Mesenchymal stem cell (in vitro differentiated cells and primary cell): Measurements from ENCODE around the gene CNTRL.

ENCODE experiments used
- DNase-seq: peaks from one replicate; pipeline ENCODE4 v3.0.0-alpha.2; 2013
- H2AFZ ChIP-seq: one replicate; pipeline ENCODE4 v1.6.1; 2013; ENCODE audit warnings: low read depth, mild to moderate bottlenecking, control low read depth, inconsistent platforms, low read length, moderate library complexity
- H2AK5ac ChIP-seq: 2 replicates; pipeline ENCODE4 v1.6.1; 2013; ENCODE audit warnings: low read length, moderate library complexity, mild to moderate bottlenecking, inconsistent platforms; ENCODE audit not compliant: severe bottlenecking
- H2BK120ac ChIP-seq: one replicate; pipeline ENCODE4 v1.6.1; 2013; ENCODE audit warnings: low read depth, mild to moderate bottlenecking, inconsistent platforms, low read length, moderate library complexity
- H2BK12ac ChIP-seq, 2 experiments: one replicate each; pipeline ENCODE4 v1.6.1; 2013; ENCODE audit warnings: inconsistent platforms in 2 of 2, low read length in 2 of 2, mild to moderate bottlenecking in 2 of 2, moderate library complexity in 2 of 2, control low read depth in 1 of 2
- H2BK15ac ChIP-seq: one replicate; pipeline ENCODE4 v1.6.1; 2013; ENCODE audit warnings: mild to moderate bottlenecking, low read depth, inconsistent platforms; ENCODE audit not compliant: poor library complexity, severe bottlenecking
- H2BK5ac ChIP-seq: 2 replicates; pipeline ENCODE4 v1.6.1; 2013; ENCODE audit warnings: low read depth, mild to moderate bottlenecking, low read length, control low read depth, inconsistent platforms; ENCODE audit not compliant: poor library complexity, severe bottlenecking
- H3K14ac ChIP-seq, 2 experiments: one replicate each; pipeline ENCODE4 v1.6.1; 2013; ENCODE audit warnings: inconsistent platforms in 2 of 2, low read length in 2 of 2, control low read depth in 1 of 2, mild to moderate bottlenecking in 1 of 2, moderate library complexity in 1 of 2
- H3K18ac ChIP-seq, 2 experiments: one replicate each; pipeline ENCODE4 v1.6.1; 2013; ENCODE audit warnings: inconsistent platforms in 2 of 2, low read length in 2 of 2, control low read depth in 1 of 2, low read depth in 1 of 2, mild to moderate bottlenecking in 1 of 2
- H3K23ac ChIP-seq, 2 experiments: one replicate each; pipeline ENCODE4 v1.6.1; 2013; ENCODE audit warnings: inconsistent platforms in 2 of 2, low read length in 2 of 2, mild to moderate bottlenecking in 2 of 2, moderate library complexity in 2 of 2, control low read depth in 1 of 2
- H3K27ac ChIP-seq: 2 replicates; pipeline ENCODE4 v1.5.1; 2013; ENCODE audit warnings: mild to moderate bottlenecking, moderate library complexity, low read length, control low read depth, inconsistent platforms; ENCODE audit not compliant: poor library complexity, severe bottlenecking
- H3K27me3 ChIP-seq, 2 experiments: 2 replicates each; pipeline versions ENCODE4 v1.6.1 to v1.7.0; 2013; ENCODE audit warnings: low read length in 2 of 2, mild to moderate bottlenecking in 2 of 2, moderate library complexity in 2 of 2, control low read depth in 1 of 2, inconsistent platforms in 1 of 2; ENCODE audit not compliant: control insufficient read depth in 1 of 2, insufficient read depth in 1 of 2
- H3K36me3 ChIP-seq, 2 experiments: 2 replicates each; pipeline versions ENCODE4 v1.6.1 to v1.7.0; 2013; ENCODE audit warnings: low read length in 2 of 2, control low read depth in 1 of 2, inconsistent platforms in 1 of 2, low read depth in 1 of 2, mild to moderate bottlenecking in 1 of 2; ENCODE audit not compliant: insufficient read depth in 2 of 2, control insufficient read depth in 1 of 2
- H3K4ac ChIP-seq, 2 experiments: one replicate each; pipeline ENCODE4 v1.6.1; 2013; ENCODE audit warnings: inconsistent platforms in 2 of 2, low read length in 2 of 2, mild to moderate bottlenecking in 2 of 2, moderate library complexity in 2 of 2, control low read depth in 1 of 2, low read depth in 1 of 2
- H3K4me1 ChIP-seq: 2 replicates; pipeline ENCODE4 v1.6.1; 2013; ENCODE audit warnings: low read depth, low read length, control low read depth; ENCODE audit not compliant: control insufficient read depth, insufficient read depth
- H3K4me2 ChIP-seq: 2 replicates; pipeline ENCODE4 v1.6.1; 2013; ENCODE audit warnings: low read length, mild to moderate bottlenecking, inconsistent platforms; ENCODE audit not compliant: poor library complexity, severe bottlenecking
- H3K4me3 ChIP-seq, 2 experiments: 2 replicates each; pipeline versions ENCODE4 v1.5.1 to v1.7.0; 2013; ENCODE audit warnings: low read length in 2 of 2, mild to moderate bottlenecking in 2 of 2, control low read depth in 1 of 2, low read depth in 1 of 2; ENCODE audit not compliant: insufficient read depth in 1 of 2
- H3K79me1 ChIP-seq: replicated peaks from 2 replicates; pipeline ENCODE4 v1.6.1; 2013; ENCODE audit warnings: mild to moderate bottlenecking, control low read depth, low read length, inconsistent platforms; ENCODE audit not compliant: poor library complexity, severe bottlenecking
- H3K9ac ChIP-seq: 2 replicates; pipeline ENCODE4 v1.7.0; 2013; ENCODE audit warnings: mild to moderate bottlenecking, low read length, moderate library complexity
- H3K9me3 ChIP-seq: 2 replicates; pipeline ENCODE4 v1.7.0; 2013; ENCODE audit warnings: mild to moderate bottlenecking, low read length; ENCODE audit not compliant: control insufficient read depth
- H4K8ac ChIP-seq: one replicate; pipeline ENCODE4 v1.6.1; 2013; ENCODE audit warnings: inconsistent platforms, mild to moderate bottlenecking, low read length, moderate library complexity
- H4K91ac ChIP-seq: one replicate; pipeline ENCODE4 v1.6.1; 2013; ENCODE audit warnings: mild to moderate bottlenecking, low read length, inconsistent platforms
- WGBS: methylation state at CpG from one replicate; pipeline ENCODE4 v1.1.7; 2013; ENCODE audit warnings: mixed read lengths; 5-methylcytosine and 5-hydroxymethylcytosine counted together

CNTRL gene

DNA sequence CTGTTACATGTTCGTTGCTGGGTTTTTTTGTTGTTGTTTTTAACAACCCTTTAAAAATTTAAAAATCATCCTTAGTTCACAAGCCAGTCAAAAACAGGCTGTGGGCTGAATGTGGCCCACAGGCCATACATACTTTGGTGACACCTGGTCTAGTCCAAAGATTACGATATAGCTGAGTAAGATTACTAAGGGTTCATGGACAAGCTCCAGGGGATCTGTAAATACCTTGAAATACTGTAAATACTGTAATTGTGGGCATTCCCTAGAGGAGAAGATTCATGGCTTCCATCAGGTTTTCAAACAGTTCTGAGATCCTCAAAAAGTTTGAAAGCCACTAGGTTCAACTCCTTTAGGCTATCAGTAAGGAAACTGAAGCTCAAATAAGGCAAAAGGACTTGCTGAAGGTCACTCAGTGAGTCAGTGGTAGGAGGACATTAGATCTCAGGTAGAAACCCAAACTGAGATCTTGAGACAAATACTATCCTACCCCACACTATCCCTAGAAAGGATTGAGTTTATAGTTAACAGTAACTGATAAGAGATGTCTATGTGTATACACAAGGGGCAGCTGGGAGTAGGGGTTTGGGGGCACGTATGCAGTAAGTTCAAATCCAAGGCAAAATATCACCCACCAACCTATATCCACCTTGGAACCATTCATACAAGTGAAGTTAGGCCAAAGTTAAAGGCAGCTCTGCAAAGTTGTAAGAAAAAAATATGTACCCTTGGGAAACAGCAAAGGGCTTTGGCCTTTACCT, 109.1 kb downstream of the CNTRL start:
- Histone ChIP-seq H3K4ac (no peak overlapping the region), H3K4me3 (no peak overlapping the region), H3K27ac (peak overlapping the region; percentile 68), H3K23ac (no peak overlapping the region), H2AFZ (no peak overlapping the region), H2BK15ac (no peak overlapping the region), H2BK5ac (no peak overlapping the region), H3K4me1 (peaks cover 1% of the 10 kb centered on the region), H2BK12ac (no peak overlapping the region), H4K8ac (no peak overlapping the region), H3K9ac (no peak overlapping the region), H3K4me2 (no peak overlapping the region), H3K18ac (no peak overlapping the region), H3K27me3 (no peaks in the 10 kb centered on the region), H4K91ac (no peak overlapping the region), H3K79me1 (peaks cover 10% of the 10 kb centered on the region), H2BK120ac (no peak overlapping the region), H2AK5ac (peak overlapping the region; percentile 56), H3K14ac (no peak overlapping the region), H3K36me3 (peaks cover 3 to 77% of the 10 kb centered on the region in 2 experiments), H3K9me3 (no peaks in the 10 kb centered on the region)
- no peak for DNase-seq
- WGBS, result 100% methylated on average over 1 of the region's 3 CpGs

DNA sequence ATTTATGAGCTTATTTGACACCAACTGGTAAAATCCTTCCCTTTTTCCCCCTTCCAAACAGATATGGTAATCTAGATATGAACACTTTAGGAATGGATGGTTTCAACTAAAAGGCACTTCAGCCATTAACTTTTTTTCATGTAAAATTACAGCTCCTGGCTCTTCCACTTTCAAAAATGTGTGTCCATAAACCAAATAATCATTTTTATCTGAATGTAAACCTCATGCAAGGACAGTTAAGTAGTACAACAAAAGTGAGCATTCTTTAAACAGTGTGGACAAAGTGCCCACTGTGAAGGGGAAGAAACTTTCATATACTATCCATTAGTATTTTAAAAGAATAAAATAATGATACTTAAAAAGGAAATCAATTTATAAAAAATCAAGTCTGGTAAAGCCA, 109.7 kb downstream of the CNTRL start:
- Histone ChIP-seq H3K18ac (no peak overlapping the region), H3K4ac (no peak overlapping the region), H3K79me1 (peaks cover 10% of the 10 kb centered on the region), H3K36me3 (peaks cover 3 to 75% of the 10 kb centered on the region in 2 experiments), H3K9me3 (no peaks in the 10 kb centered on the region), H2BK5ac (no peak overlapping the region), H3K14ac (no peak overlapping the region), H4K8ac (no peak overlapping the region), H2BK120ac (no peak overlapping the region), H2AFZ (no peak overlapping the region), H2AK5ac (no peak overlapping the region), H3K9ac (no peak overlapping the region), H3K4me2 (no peak overlapping the region), H3K4me3 (no peak overlapping the region), H2BK12ac (no peak overlapping the region), H2BK15ac (no peak overlapping the region), H3K4me1 (peaks cover 1% of the 10 kb centered on the region), H3K27me3 (no peaks in the 10 kb centered on the region), H3K27ac (no peak overlapping the region), H3K23ac (no peak overlapping the region), H4K91ac (no peak overlapping the region)
- DNase-seq, result no peak

DNA sequence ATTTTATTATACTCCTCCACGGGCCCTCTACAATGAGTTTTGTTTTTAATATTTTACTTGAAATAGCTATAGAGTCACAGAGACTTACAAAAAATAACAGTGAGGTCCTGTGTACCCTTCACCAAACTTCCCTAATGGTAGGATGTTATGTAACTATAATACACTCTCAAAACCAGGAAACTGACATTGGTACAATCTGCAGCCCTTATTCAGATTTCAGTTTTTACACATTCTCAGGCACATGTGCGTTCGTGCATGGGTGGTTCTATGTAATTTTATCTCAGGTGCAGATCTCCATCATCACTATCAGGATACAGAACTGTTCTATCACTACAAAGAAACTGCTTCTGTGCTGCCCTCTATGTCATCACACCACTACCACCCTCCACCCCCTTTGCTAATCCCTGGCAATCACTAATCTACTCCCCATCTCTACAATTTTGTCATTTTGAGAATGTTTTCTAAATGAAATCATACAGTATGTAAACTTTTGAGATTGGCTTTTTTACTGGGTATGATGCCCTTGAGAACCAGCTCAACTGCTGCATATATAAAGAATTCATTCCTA, 110.5 kb downstream of the CNTRL start:
- no peaks in the 10 kb centered on the region for H3K9me3 ChIP-seq
- DNase-seq, result no peak
- H2BK120ac ChIP-seq, result no peak overlapping the region
- H2BK15ac ChIP-seq, result no peak overlapping the region
- no peak overlapping the region for H3K4ac ChIP-seq
- H3K27me3 ChIP-seq, result no peaks in the 10 kb centered on the region
- no peak overlapping the region for H4K91ac ChIP-seq
- H4K8ac ChIP-seq, result no peak overlapping the region
- no peak overlapping the region for H3K27ac ChIP-seq
- WGBS, result 100% methylated on average over 2 of the region's 3 CpGs
- no peak overlapping the region for H3K18ac ChIP-seq
- no peak overlapping the region for H2AK5ac ChIP-seq
- H3K14ac ChIP-seq, result no peak overlapping the region
- H3K23ac ChIP-seq, result no peak overlapping the region
- no peak overlapping the region for H2AFZ ChIP-seq
- peaks cover 10% of the 10 kb centered on the region for H3K79me1 ChIP-seq
- no peak overlapping the region for H3K9ac ChIP-seq
- no peak overlapping the region for H2BK5ac ChIP-seq
- H3K4me2 ChIP-seq, result no peak overlapping the region
- H3K4me1 ChIP-seq, result peaks cover 1% of the 10 kb centered on the region
- H3K36me3 ChIP-seq, result peaks cover 3 to 72% of the 10 kb centered on the region in 2 experiments
- no peak overlapping the region for H3K4me3 ChIP-seq
- no peak overlapping the region for H2BK12ac ChIP-seq

DNA sequence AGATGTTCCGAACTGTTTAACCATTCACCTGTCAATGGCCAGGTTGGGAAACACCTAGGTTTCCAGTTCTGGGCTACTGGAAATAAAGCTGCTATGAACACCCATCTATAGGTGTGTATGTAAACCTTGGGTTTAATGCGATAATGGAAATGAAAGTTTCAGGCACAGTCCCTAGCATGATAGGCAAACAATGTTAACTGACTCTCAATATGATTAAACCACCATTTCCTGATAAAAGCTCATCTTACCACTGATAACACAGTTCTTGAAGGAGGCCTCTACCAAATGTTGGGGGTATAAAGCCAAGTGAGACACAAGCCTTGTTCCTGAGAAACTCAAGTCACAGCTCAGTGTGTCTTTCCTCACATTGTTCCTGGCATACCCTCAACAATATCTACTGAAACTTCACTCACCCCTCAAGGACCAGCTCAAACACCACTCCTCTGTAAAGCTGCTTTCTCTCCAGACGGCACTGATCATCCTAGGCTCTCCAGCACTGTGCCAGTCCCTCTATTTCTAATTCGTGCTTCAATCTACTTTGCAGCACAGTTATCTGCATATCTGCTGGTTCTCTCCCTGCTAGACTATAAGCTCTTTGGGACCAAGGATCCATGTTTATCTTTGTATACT, 111.1 kb downstream of the CNTRL start:
- Histone ChIP-seq H3K18ac (peak overlapping the region in 1 of 2 experiments; percentile 5), H3K36me3 (peaks cover 3 to 66% of the 10 kb centered on the region in 2 experiments), H2BK5ac (no peak overlapping the region), H3K4me3 (no peak overlapping the region), H3K4ac (no peak overlapping the region), H3K4me1 (peaks cover 1% of the 10 kb centered on the region), H3K9me3 (no peaks in the 10 kb centered on the region), H3K79me1 (peaks cover 10% of the 10 kb centered on the region), H2BK120ac (no peak overlapping the region), H3K27ac (no peak overlapping the region), H3K23ac (no peak overlapping the region), H3K4me2 (no peak overlapping the region), H3K27me3 (no peaks in the 10 kb centered on the region), H3K14ac (no peak overlapping the region), H2BK12ac (no peak overlapping the region), H4K8ac (no peak overlapping the region), H3K9ac (no peak overlapping the region), H2AK5ac (no peak overlapping the region), H2BK15ac (no peak overlapping the region), H2AFZ (no peak overlapping the region), H4K91ac (no peak overlapping the region)
- WGBS, result 100% methylated on average over 4 of the region's 4 CpGs
- DNase-seq, result no peak
